Mucosa of descending colon (tissue), 3 donors: ENCODE measurements around the gene BCL2L13. TPM values are rescaled to one million over a fixed set of nuclear protein-coding genes. Genes with fewer than 3 reads are reported as not detected.

Source experiments
- ATAC-seq: fragments of 200-7000 bp; cut with Tn5 transposase; one replicate; pipeline ENCODE4 v1.9.1; 2020; ENCODE audit warnings: mild to moderate bottlenecking, moderate library complexity
- DNase-seq, 3 donors: peaks; one replicate each; pipeline ENCODE4 v3.0.0-alpha.2; 2020
- H3K36me3 ChIP-seq: fragments of 200-600 bp; one replicate; pipeline ENCODE4 v1.8.0; 2021; ENCODE audit warnings: low read depth, mild to moderate bottlenecking
- H3K4me1 ChIP-seq: fragments of 200-600 bp; one replicate; pipeline ENCODE4 v1.8.0; 2021; ENCODE audit warnings: low read depth, mild to moderate bottlenecking
- H3K4me3 ChIP-seq: fragments of 200-600 bp; one replicate; pipeline ENCODE4 v1.8.0; 2021; ENCODE audit warnings: mild to moderate bottlenecking
- H3K9me3 ChIP-seq: fragments of 200-600 bp; one replicate; pipeline ENCODE4 v1.8.0; 2021; ENCODE audit warnings: mild to moderate bottlenecking
- CTCF ChIP-seq: fragments of 200-600 bp; IDR thresholded peaks from one replicate; pipeline ENCODE4 v1.8.0; 2022; ENCODE audit warnings: antibody characterized with exemption, mild to moderate bottlenecking
- intact Hi-C, 2 donors: fragments of 100-400 bp; cut with DNase I in 1 of 2; cut with micrococcal nuclease in 1 of 2; formaldehyde crosslinking; loops; one replicate each; pipeline versions ENCODE4 v1.11.0 to v1.11.1; 2022; cut with DNase I, micrococcal nuclease
- total RNA-seq, 3 donors: library from RNA; stranded (reverse); fragmentation: NEBNext Ultra II Directional in 2 of 3; extraction: Animal tissue kit (Norgen Biotek cat#: 25700) in 2 of 3; gene quantifications; one replicate each; pipeline versions ENCODE4 v1.2.1 to v1.2.4, GENCODE V29; 2021 to 2023
- donor health status: DM: no; HTN: no; CAD: no; lungs with moderate emphysema.
- donor health status: DM: no; HTN: no; CAD: no.
- donor health status: DM: no; HTN: yes; CAD: no.

BCL2L13 gene
- total RNA-seq, 3 donors from 2014 or later: 47.2 to 61.2 (median 57.3) TPM

- H3K9me3 ChIP-seq: no peaks in the 10 kb centered on the region
- H3K4me3 ChIP-seq: no peak overlapping the region
- DNase-seq (no peak), ATAC-seq (no peak)
- H3K4me1 ChIP-seq: peaks cover 13% of the 10 kb centered on the region
- peaks cover 1% of the 10 kb centered on the region for H3K36me3 ChIP-seq
- intact Hi-C loops: no loop called here
- no peak for TF ChIP-seq CTCF
Measured at GRCh38 chr22:17729561-17729960, 91.0 kb downstream of the BCL2L13 start.

- Histone ChIP-seq H3K4me1 (peaks cover 4% of the 10 kb centered on the region), H3K36me3 (peaks cover 5% of the 10 kb centered on the region), H3K4me3 (no peak overlapping the region), H3K9me3 (no peaks in the 10 kb centered on the region)
- TF ChIP-seq CTCF: no peak
- DNase-seq: peak in 1 of 3 donors; percentile 3
- intact Hi-C loops: no loop called here
- ATAC-seq: no peak
Measured at GRCh38 chr22:17732251-17732854, 93.8 kb downstream of the BCL2L13 start.

DNA sequence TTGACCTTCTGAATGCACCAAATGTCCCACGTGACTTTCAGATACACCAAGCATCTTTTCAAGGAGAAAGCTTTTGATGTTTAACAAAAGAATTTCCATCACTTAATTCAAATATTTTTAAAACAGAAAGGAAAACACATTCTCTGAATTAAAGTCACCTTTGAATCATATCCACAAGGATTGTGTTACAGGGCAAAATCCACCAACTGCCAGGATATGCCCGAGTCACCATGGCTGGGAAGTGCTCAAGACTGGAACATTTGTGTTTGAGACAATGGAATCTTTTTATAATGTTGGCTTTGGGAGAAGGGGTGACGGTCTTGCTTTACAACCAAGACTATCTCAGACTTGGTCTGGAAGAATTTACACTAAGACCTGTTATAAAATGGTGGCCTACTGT is 94.9 kb downstream of the BCL2L13 start:
- intact Hi-C loops: no loop called here
- no peaks in the 10 kb centered on the region for H3K9me3 ChIP-seq
- peak in 1 of 3 donors; percentile 44 for DNase-seq
- peak; percentile 61 for ATAC-seq
- H3K36me3 ChIP-seq: peaks cover 5% of the 10 kb centered on the region
- no peak overlapping the region for H3K4me3 ChIP-seq
- H3K4me1 ChIP-seq: peaks cover 4% of the 10 kb centered on the region
- no peak for TF ChIP-seq CTCF

GRCh38 chr22:17734187-17734586 is 95.6 kb downstream of the BCL2L13 start:
- intact Hi-C loops: no loop called here
- Histone ChIP-seq H3K4me3 (no peak overlapping the region), H3K4me1 (peaks cover 4% of the 10 kb centered on the region), H3K36me3 (peaks cover 5% of the 10 kb centered on the region), H3K9me3 (no peaks in the 10 kb centered on the region)
- no peak for TF ChIP-seq CTCF
- DNase-seq (no peak), ATAC-seq (no peak)

DNA sequence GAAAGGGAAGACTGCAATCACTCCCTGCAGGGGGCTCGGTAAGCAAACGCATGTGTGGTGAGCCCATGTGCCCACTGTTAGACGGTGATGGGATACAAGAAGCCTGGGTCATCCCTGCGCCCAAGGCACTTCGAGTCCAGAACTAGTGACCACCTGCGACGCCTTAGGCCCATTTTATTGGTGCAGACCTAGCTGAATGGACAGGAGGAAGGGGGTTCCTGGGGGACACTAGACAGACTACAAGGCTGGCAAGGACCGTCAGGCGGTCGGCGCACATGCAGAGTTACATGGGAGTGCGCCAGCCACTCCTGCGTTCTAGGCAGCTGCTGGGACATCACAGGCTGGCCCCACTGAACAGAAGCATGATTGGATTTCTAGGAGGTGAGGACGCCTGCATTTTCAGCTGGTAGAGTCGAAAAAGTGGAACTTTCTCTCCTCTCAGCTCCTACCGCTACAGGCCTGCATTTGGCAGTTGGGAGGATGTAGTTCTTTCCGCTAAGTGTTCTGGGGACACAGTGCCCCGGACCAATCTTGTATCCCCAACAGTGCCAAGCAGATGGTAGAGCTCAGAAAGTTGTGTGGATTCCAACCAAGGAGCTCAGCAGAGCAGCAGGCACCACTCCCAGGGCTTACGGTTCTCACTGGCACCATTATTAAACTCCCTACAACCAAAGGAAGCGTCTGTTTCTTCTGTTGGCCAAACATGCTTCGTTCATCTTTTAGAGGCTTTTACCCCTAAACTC is 100.0 kb downstream of the BCL2L13 start:
- intact Hi-C loops: no loop called here

More for the DNA sequence above, 100.0 kb downstream of the BCL2L13 start:
- H3K36me3 ChIP-seq: peaks cover 5% of the 10 kb centered on the region
- H3K4me3 ChIP-seq: no peak overlapping the region
- peaks cover under 1% of the 10 kb centered on the region for H3K4me1 ChIP-seq
- no peaks in the 10 kb centered on the region for H3K9me3 ChIP-seq
- DNase-seq (peak in 1 of 3 donors; percentile 4), ATAC-seq (no peak)
- no peak for TF ChIP-seq CTCF
